ENCODE data around the gene FRY.

The FRY gene

GRCh38 chr13:32174366-32174765, 142.8 kb downstream of the FRY start:
- no peak for DNase-seq (ENCODE audit: low spot score)

GRCh38 chr13:32175307-32175706, 143.7 kb downstream of the FRY start:
- no peak for DNase-seq (ENCODE audit: low spot score)

GRCh38 chr13:32175943-32176342, 144.4 kb downstream of the FRY start:
- DNase-seq (ENCODE audit: low spot score) = no peak

GRCh38 chr13:32176696-32177095, 145.1 kb downstream of the FRY start:
- no peak for DNase-seq (ENCODE audit: low spot score)

- no peak for DNase-seq (ENCODE audit: low spot score)
Measured at GRCh38 chr13:32178763-32179162, 147.2 kb downstream of the FRY start.

- DNase-seq (ENCODE audit: low spot score) = no peak
Measured at GRCh38 chr13:32179708-32180107, 148.1 kb downstream of the FRY start.

- DNase-seq (ENCODE audit: low spot score) = no peak
Measured at GRCh38 chr13:32187651-32188050, 156.1 kb downstream of the FRY start.

GRCh38 chr13:32191452-32191998, 160.0 kb downstream of the FRY start:
- no peak for DNase-seq (ENCODE audit: low spot score)

GRCh38 chr13:32195713-32196112, 164.1 kb downstream of the FRY start:
- DNase-seq (ENCODE audit: low spot score) = no peak

- no peak for DNase-seq (ENCODE audit: low spot score)
Measured at GRCh38 chr13:32199168-32199567, 167.6 kb downstream of the FRY start.

GRCh38 chr13:32200741-32201140, 169.2 kb downstream of the FRY start:
- no peak for DNase-seq (ENCODE audit: low spot score)

- no peak for DNase-seq (ENCODE audit: low spot score)
Measured at GRCh38 chr13:32201809-32202208, 170.2 kb downstream of the FRY start.

- DNase-seq (ENCODE audit: low spot score) = no peak
Measured at GRCh38 chr13:32202268-32202667, 170.7 kb downstream of the FRY start.

GRCh38 chr13:32203221-32203620, 171.6 kb downstream of the FRY start:
- no peak for DNase-seq (ENCODE audit: low spot score)

GRCh38 chr13:32203736-32204135, 172.2 kb downstream of the FRY start:
- DNase-seq (ENCODE audit: low spot score) = no peak

- DNase-seq (ENCODE audit: low spot score) = no peak
Measured at GRCh38 chr13:32205431-32206096, 174.0 kb downstream of the FRY start.

- no peak for DNase-seq (ENCODE audit: low spot score)
Measured at GRCh38 chr13:32206097-32206740, 174.6 kb downstream of the FRY start.

GRCh38 chr13:32208860-32209259, 177.3 kb downstream of the FRY start:
- DNase-seq (ENCODE audit: low spot score) = no peak

GRCh38 chr13:32209652-32210051, 178.1 kb downstream of the FRY start:
- no peak for DNase-seq (ENCODE audit: low spot score)

GRCh38 chr13:32210101-32210500, 178.5 kb downstream of the FRY start:
- no peak for DNase-seq (ENCODE audit: low spot score)

- no peak for DNase-seq (ENCODE audit: low spot score)
Measured at GRCh38 chr13:32211813-32212212, 180.2 kb downstream of the FRY start.

GRCh38 chr13:32212421-32212820, 180.8 kb downstream of the FRY start:
- DNase-seq (ENCODE audit: low spot score) = no peak

- DNase-seq (ENCODE audit: low spot score) = no peak
Measured at GRCh38 chr13:32213626-32214025, 182.1 kb downstream of the FRY start.

GRCh38 chr13:32214071-32214470, 182.5 kb downstream of the FRY start:
- no peak for DNase-seq (ENCODE audit: low spot score)
